Raji (cell line): ENCODE measurements around the gene BCAM.

Source experiments
- POLR2A ChIP-seq: IDR thresholded peaks from 2 replicates; pipeline ENCODE4 v1.6.1; 2011; ENCODE audit warnings: low read depth, low read length, control low read depth; ENCODE audit not compliant: insufficient read depth

The BCAM gene

GRCh38 chr19:44807652-44808462 is 1.0 kb upstream of the BCAM start:
- no peak for TF ChIP-seq POLR2A

GRCh38 chr19:44809577-44810233 is 802 bp downstream of the BCAM start:
- no peak for TF ChIP-seq POLR2A

GRCh38 chr19:44810234-44811121 is 1.6 kb downstream of the BCAM start:
- TF ChIP-seq POLR2A, result no peak

- no peak for TF ChIP-seq POLR2A
Observed at GRCh38 chr19:44811122-44811419, 2.2 kb downstream of the BCAM start.

GRCh38 chr19:44812142-44812718 is 3.3 kb downstream of the BCAM start:
- no peak for TF ChIP-seq POLR2A

GRCh38 chr19:44813070-44813840 is 4.4 kb downstream of the BCAM start:
- no peak for TF ChIP-seq POLR2A

GRCh38 chr19:44813841-44814470 is 5.1 kb downstream of the BCAM start:
- TF ChIP-seq POLR2A, result no peak

- no peak for TF ChIP-seq POLR2A
Observed at GRCh38 chr19:44814517-44814916, 5.6 kb downstream of the BCAM start.

GRCh38 chr19:44816301-44816700 is 7.4 kb downstream of the BCAM start:
- no peak for TF ChIP-seq POLR2A

- TF ChIP-seq POLR2A, result no peak
Observed at GRCh38 chr19:44817725-44818465, 9.0 kb downstream of the BCAM start.

- no peak for TF ChIP-seq POLR2A
Observed at GRCh38 chr19:44818466-44819031, 9.6 kb downstream of the BCAM start.

GRCh38 chr19:44819246-44819832 is 10.4 kb downstream of the BCAM start:
- TF ChIP-seq POLR2A, result no peak
